Activated CD4-positive, alpha-beta T cell treated with anti-CD3 and anti-CD28 coated beads, Interleukin-2, amount 50 U/mL, for 16 hours (primary cell): Measurements from ENCODE around the gene ZNF106.

Source experiments
- DNase-seq: peaks from one replicate; pipeline ENCODE4 v3.0.0-alpha.2; 2020

Gene ZNF106

GRCh38 chr15:42364529-42364928 is 126.4 kb downstream of the ZNF106 start:
- DNase-seq: no peak

GRCh38 chr15:42363942-42364341 is 127.0 kb downstream of the ZNF106 start:
- DNase-seq: no peak

- DNase-seq: no peak
Measured at GRCh38 chr15:42363487-42363886, 127.5 kb downstream of the ZNF106 start.
